ENCODE results near the gene DUOX2. TPM values are rescaled to one million over a fixed set of nuclear protein-coding genes. Genes with fewer than 3 reads are reported as not detected.

The DUOX2 gene
- total and polyA plus RNA-seq, 2 experiments from 2014 or later = not detected

- Mint-ChIP-seq H3K27ac (no peak overlapping the region), H3K27me3 (ENCODE audit: insufficient read depth, low read depth, poor library complexity) (peaks cover 33% of the 10 kb centered on the region), H3K9me3 (no peaks in the 10 kb centered on the region), H3K36me3 (ENCODE audit: low read depth) (no peaks in the 10 kb centered on the region), H3K4me1 (0 out of 3 replicates have a peak, but pooled peaks cover 1% of the 10 kb centered on the region), H3K4me3 (no peak overlapping the region)
- Histone ChIP-seq H3K4me2 (no peak overlapping the region), H2AFZ (no peak overlapping the region), H3K9me2 (ENCODE audit: insufficient read depth) (no peaks in the 10 kb centered on the region), H3K4me1 (ENCODE audit: insufficient read depth) (peaks cover 3% of the 10 kb centered on the region; the same call in 1 of the 2 replicates), H3K27me3 (ENCODE audit: insufficient read depth) (peaks cover 92% of the 10 kb centered on the region), H4K20me1 (replicated peaks; ENCODE audit: insufficient read depth) (no peaks in the 10 kb centered on the region; the same call in 1 of the 2 replicates), H3K27ac (ENCODE audit: low read depth) (no peak overlapping the region), H3K36me3 (ENCODE audit: insufficient read depth) (no peaks in the 10 kb centered on the region), H3K79me2 (replicated peaks; ENCODE audit: insufficient read depth) (no peaks in the 10 kb centered on the region), H3K4me3 (no peak overlapping the region), H3F3A (replicated peaks; ENCODE audit: low read depth) (no peaks in the 10 kb centered on the region)
- no peak for ATAC-seq
- TF ChIP-seq NANOG (IDR thresholded peaks at IDR 0.05; ENCODE audit: borderline replicate concordance) (no peak), POLR2AphosphoS5 (IDR thresholded peaks at IDR 0.05; ENCODE audit: low read depth) (no peak), STAT1 (IDR thresholded peaks at IDR 0.05; ENCODE audit: unreplicated experiment) (no peak), JUNB (IDR thresholded peaks at IDR 0.05; ENCODE audit: unreplicated experiment) (no peak), CREB1 (CRISPR knock-in tag; IDR thresholded peaks at IDR 0.05; ENCODE audit: low read depth) (no peak)
- DNase-seq (ENCODE audit: low spot score) = no peak
These were observed 9.4 kb upstream of the DUOX2 start for GRCh38 chr15:45123397-45123796.

- H3K9me3 Mint-ChIP-seq = peaks cover 2% of the 10 kb centered on the region; the same call in 2 of the 3 replicates
- Histone ChIP-seq H2AFZ (no peak overlapping the region), H3K4me1 (ENCODE audit: insufficient read depth) (peaks cover under 1% of the 10 kb centered on the region; the same call in 1 of the 2 replicates), H3K27ac (ENCODE audit: low read depth) (no peak overlapping the region), H3K27me3 (ENCODE audit: insufficient read depth) (peaks cover 92% of the 10 kb centered on the region), H3K4me3 (no peak overlapping the region), H3K36me3 (ENCODE audit: insufficient read depth) (no peaks in the 10 kb centered on the region), H3K9me2 (ENCODE audit: insufficient read depth) (no peaks in the 10 kb centered on the region), H3K79me2 (replicated peaks; ENCODE audit: insufficient read depth) (no peaks in the 10 kb centered on the region), H3K4me2 (no peak overlapping the region), H3F3A (replicated peaks; ENCODE audit: low read depth) (no peaks in the 10 kb centered on the region), H4K20me1 (replicated peaks; ENCODE audit: insufficient read depth) (no peaks in the 10 kb centered on the region; the same call in 1 of the 2 replicates)
- no peak overlapping the region for H3K27ac Mint-ChIP-seq
- no peak overlapping the region for H3K4me3 Mint-ChIP-seq
- H3K4me1 Mint-ChIP-seq = no peaks in the 10 kb centered on the region
- peaks cover 33% of the 10 kb centered on the region for H3K27me3 Mint-ChIP-seq (ENCODE audit: insufficient read depth, low read depth, poor library complexity)
- H3K36me3 Mint-ChIP-seq (ENCODE audit: low read depth) = no peaks in the 10 kb centered on the region
- ATAC-seq (no peak), DNase-seq (ENCODE audit: low spot score) (no peak)
- TF ChIP-seq CREB1 (CRISPR knock-in tag; IDR thresholded peaks at IDR 0.05; ENCODE audit: low read depth) (no peak), STAT1 (IDR thresholded peaks at IDR 0.05; ENCODE audit: unreplicated experiment) (no peak), ZNF114 (CRISPR knock-in tag; IDR thresholded peaks at IDR 0.05) (no peak), EZH2phosphoT487 (IDR thresholded peaks at IDR 0.05; ENCODE audit: unreplicated experiment) (no peak), ETS1 (IDR thresholded peaks at IDR 0.05) (no peak), CTCF (conservative IDR thresholded peaks at IDR 0.05; ENCODE audit: low read depth in 2 of 2) (no peak), EZH2 (IDR thresholded peaks at IDR 0.05; ENCODE audit: low read depth, unreplicated experiment) (no peak), ZNF331 (CRISPR knock-in tag; IDR thresholded peaks at IDR 0.05; ENCODE audit: low read depth) (no peak), REST (IDR thresholded peaks at IDR 0.05; ENCODE audit: unreplicated experiment) (no peak), POLR2AphosphoS5 (IDR thresholded peaks at IDR 0.05; ENCODE audit: low read depth) (no peak)
These were observed 8.7 kb upstream of the DUOX2 start for GRCh38 chr15:45122719-45123118.
